ENCODE measurements around the gene GRIK3.
A peak's percentile ranks its signal among the peaks of the same experiment; 100 is the strongest.

The GRIK3 gene

GRCh38 chr1:36855699-36856494 is 178.4 kb downstream of the GRIK3 start:
- Histone ChIP-seq H3K27ac (ENCODE audit: low read length) (no peak overlapping the region), H3K4me3 (ENCODE audit: low read length) (no peak overlapping the region), H3K9ac (ENCODE audit: low read length) (no peak overlapping the region), H3K9me3 (ENCODE audit: control insufficient read depth, low read depth, low read length) (no peaks in the 10 kb centered on the region), H3K36me3 (ENCODE audit: control insufficient read depth, low read depth, low read length) (no peaks in the 10 kb centered on the region), H3K27me3 (ENCODE audit: control insufficient read depth, insufficient read depth, low read length) (no peaks in the 10 kb centered on the region), H3K4me1 (ENCODE audit: control insufficient read depth, low read depth, low read length) (peaks cover 9% of the 10 kb centered on the region)

DNA sequence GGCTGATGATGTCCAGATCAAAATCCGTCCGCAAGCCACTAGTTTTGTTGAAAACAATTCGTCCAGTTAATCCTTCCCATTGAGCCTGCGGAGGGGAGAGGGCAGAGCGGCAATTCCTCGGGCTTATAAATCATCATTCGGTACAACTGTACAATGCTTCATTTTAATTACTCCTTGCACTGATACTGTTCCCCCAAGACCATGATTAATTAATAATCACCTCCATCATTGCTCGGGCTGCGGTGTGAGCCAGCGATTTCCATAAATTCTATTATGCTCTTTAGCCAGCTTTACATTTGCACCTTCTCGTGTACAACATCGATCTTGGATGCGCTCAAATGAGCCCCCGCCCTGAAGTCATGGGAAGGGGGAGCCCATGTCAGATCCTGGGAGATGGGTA is 180.7 kb downstream of the GRIK3 start:
- Histone ChIP-seq H3K9ac (ENCODE audit: low read length) (no peak overlapping the region), H3K9me3 (ENCODE audit: control insufficient read depth, low read depth, low read length) (no peaks in the 10 kb centered on the region), H3K4me1 (ENCODE audit: control insufficient read depth, low read depth, low read length) (peaks cover 11% of the 10 kb centered on the region), H3K27me3 (ENCODE audit: control insufficient read depth, insufficient read depth, low read length) (no peaks in the 10 kb centered on the region), H3K4me3 (ENCODE audit: low read length) (no peak overlapping the region), H3K27ac (ENCODE audit: low read length) (no peak overlapping the region), H3K36me3 (ENCODE audit: control insufficient read depth, low read depth, low read length) (no peaks in the 10 kb centered on the region)

DNA sequence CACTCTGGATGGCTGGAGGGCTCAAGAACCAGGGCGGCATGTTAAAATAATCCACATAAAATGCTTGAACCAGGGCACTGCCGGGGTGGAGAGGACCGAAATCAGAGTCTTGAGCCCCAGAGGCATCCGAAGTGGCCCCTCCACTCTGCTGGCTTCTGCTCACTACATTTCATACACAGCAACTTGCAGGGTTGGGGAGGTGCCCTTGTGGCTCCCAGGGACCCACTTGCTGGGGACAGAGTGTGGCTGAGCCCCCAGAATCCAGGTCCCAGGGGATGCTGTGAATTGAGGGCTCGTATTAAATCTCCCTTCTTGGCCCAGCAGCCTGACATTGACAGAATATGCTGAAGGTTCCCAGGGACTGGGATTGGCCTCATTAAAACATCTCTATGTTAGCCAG is 181.7 kb downstream of the GRIK3 start:
- H3K9me3 ChIP-seq (ENCODE audit: control insufficient read depth, low read depth, low read length), result no peaks in the 10 kb centered on the region
- no peak overlapping the region for H3K9ac ChIP-seq (ENCODE audit: low read length)
- no peaks in the 10 kb centered on the region for H3K27me3 ChIP-seq (ENCODE audit: control insufficient read depth, insufficient read depth, low read length)
- H3K36me3 ChIP-seq (ENCODE audit: control insufficient read depth, low read depth, low read length), result no peaks in the 10 kb centered on the region
- peaks cover 18% of the 10 kb centered on the region for H3K4me1 ChIP-seq (ENCODE audit: control insufficient read depth, low read depth, low read length)
- H3K4me3 ChIP-seq (ENCODE audit: low read length), result no peak overlapping the region
- H3K27ac ChIP-seq (ENCODE audit: low read length), result no peak overlapping the region

GRCh38 chr1:36851595-36851994 is 182.7 kb downstream of the GRIK3 start:
- Histone ChIP-seq H3K36me3 (ENCODE audit: control insufficient read depth, low read depth, low read length) (no peaks in the 10 kb centered on the region), H3K4me3 (ENCODE audit: low read length) (no peak overlapping the region), H3K4me1 (ENCODE audit: control insufficient read depth, low read depth, low read length) (peaks cover 28% of the 10 kb centered on the region), H3K9me3 (ENCODE audit: control insufficient read depth, low read depth, low read length) (no peaks in the 10 kb centered on the region), H3K27ac (ENCODE audit: low read length) (no peak overlapping the region), H3K27me3 (ENCODE audit: control insufficient read depth, insufficient read depth, low read length) (no peaks in the 10 kb centered on the region), H3K9ac (ENCODE audit: low read length) (no peak overlapping the region)

GRCh38 chr1:36851087-36851486 is 183.2 kb downstream of the GRIK3 start:
- Histone ChIP-seq H3K27me3 (ENCODE audit: control insufficient read depth, insufficient read depth, low read length) (no peaks in the 10 kb centered on the region), H3K9ac (ENCODE audit: low read length) (no peak overlapping the region), H3K9me3 (ENCODE audit: control insufficient read depth, low read depth, low read length) (no peaks in the 10 kb centered on the region), H3K4me1 (ENCODE audit: control insufficient read depth, low read depth, low read length) (peaks cover 31% of the 10 kb centered on the region), H3K4me3 (ENCODE audit: low read length) (no peak overlapping the region), H3K27ac (ENCODE audit: low read length) (no peak overlapping the region), H3K36me3 (ENCODE audit: control insufficient read depth, low read depth, low read length) (no peaks in the 10 kb centered on the region)

DNA sequence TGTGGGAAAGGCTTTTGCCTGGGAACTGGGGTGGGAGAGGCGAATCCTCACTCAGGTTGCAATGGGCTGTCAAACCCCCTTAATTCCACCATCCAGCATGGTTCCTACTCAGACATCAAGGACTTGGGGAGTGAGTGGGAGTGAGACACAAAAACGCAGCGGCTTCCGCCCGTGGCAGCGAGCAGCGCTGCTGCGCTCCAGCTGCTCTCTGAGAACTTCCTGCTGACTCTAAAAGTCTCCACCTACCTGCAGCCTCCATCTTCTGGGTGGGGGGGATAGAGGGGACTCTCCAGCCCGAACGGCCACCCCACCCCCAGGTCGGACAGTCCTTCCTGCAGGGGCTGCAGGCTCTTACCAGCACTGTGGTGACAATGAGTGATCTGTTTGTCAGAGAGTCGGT is 184.4 kb downstream of the GRIK3 start:
- Histone ChIP-seq H3K27ac (ENCODE audit: low read length) (no peak overlapping the region), H3K9ac (ENCODE audit: low read length) (no peak overlapping the region), H3K36me3 (ENCODE audit: control insufficient read depth, low read depth, low read length) (no peaks in the 10 kb centered on the region), H3K9me3 (ENCODE audit: control insufficient read depth, low read depth, low read length) (no peaks in the 10 kb centered on the region), H3K4me1 (ENCODE audit: control insufficient read depth, low read depth, low read length) (peaks cover 24% of the 10 kb centered on the region), H3K27me3 (ENCODE audit: control insufficient read depth, insufficient read depth, low read length) (no peaks in the 10 kb centered on the region), H3K4me3 (ENCODE audit: low read length) (no peak overlapping the region)

DNA sequence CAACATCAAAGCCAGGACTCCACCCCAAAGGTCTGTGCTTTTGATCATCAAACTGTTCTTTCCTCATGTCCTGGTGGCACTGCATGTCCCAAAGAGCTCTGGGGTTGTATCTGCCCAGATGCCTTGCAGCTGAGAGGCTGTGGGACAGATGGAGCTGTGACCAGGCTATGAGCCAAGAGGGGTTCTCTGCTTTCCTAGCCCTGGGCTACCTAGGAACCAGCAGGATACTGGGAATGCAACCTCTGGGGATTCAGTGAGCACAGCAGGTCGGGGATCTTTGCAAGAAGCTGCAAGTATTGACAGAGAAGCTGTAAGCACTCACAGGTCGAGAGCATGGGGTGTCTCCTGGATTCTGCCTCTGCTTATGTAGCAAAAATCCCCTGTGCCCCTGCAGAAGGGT is 186.6 kb downstream of the GRIK3 start:
- Histone ChIP-seq H3K4me1 (ENCODE audit: control insufficient read depth, low read depth, low read length) (peaks cover 22% of the 10 kb centered on the region), H3K27ac (ENCODE audit: low read length) (no peak overlapping the region), H3K36me3 (ENCODE audit: control insufficient read depth, low read depth, low read length) (no peaks in the 10 kb centered on the region), H3K9me3 (ENCODE audit: control insufficient read depth, low read depth, low read length) (no peaks in the 10 kb centered on the region), H3K9ac (ENCODE audit: low read length) (no peak overlapping the region), H3K4me3 (ENCODE audit: low read length) (peak overlapping the region; percentile 25), H3K27me3 (ENCODE audit: control insufficient read depth, insufficient read depth, low read length) (no peaks in the 10 kb centered on the region)

DNA sequence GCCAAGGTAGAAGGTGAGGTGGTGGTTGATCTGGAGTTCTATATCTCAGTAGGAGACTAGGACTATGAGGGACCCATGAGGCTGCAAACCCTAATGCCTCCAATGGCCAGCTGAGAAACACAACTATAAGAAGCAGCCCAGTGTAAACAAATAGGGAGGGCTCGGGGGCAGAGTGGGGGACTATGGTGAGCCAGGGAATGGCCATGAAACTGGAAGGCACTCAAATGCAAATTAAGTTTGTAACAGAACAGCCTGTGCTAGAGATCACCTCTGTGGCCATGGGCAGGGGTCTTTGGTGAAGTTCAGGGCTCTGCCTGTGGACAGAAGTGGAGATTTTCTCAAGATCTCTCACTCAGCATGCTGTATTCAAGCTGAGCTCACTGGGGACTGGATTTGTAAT is 187.1 kb downstream of the GRIK3 start:
- Histone ChIP-seq H3K36me3 (ENCODE audit: control insufficient read depth, low read depth, low read length) (no peaks in the 10 kb centered on the region), H3K27me3 (ENCODE audit: control insufficient read depth, insufficient read depth, low read length) (no peaks in the 10 kb centered on the region), H3K4me1 (ENCODE audit: control insufficient read depth, low read depth, low read length) (peaks cover 27% of the 10 kb centered on the region), H3K9ac (ENCODE audit: low read length) (no peak overlapping the region), H3K27ac (ENCODE audit: low read length) (no peak overlapping the region), H3K9me3 (ENCODE audit: control insufficient read depth, low read depth, low read length) (no peaks in the 10 kb centered on the region), H3K4me3 (ENCODE audit: low read length) (no peak overlapping the region)

GRCh38 chr1:36846357-36846756 is 188.0 kb downstream of the GRIK3 start:
- H3K27me3 ChIP-seq (ENCODE audit: control insufficient read depth, insufficient read depth, low read length), result no peaks in the 10 kb centered on the region
- peaks cover 33% of the 10 kb centered on the region for H3K4me1 ChIP-seq (ENCODE audit: control insufficient read depth, low read depth, low read length)
- H3K36me3 ChIP-seq (ENCODE audit: control insufficient read depth, low read depth, low read length), result no peaks in the 10 kb centered on the region
- H3K27ac ChIP-seq (ENCODE audit: low read length), result no peak overlapping the region
- no peak overlapping the region for H3K4me3 ChIP-seq (ENCODE audit: low read length)
- no peak overlapping the region for H3K9ac ChIP-seq (ENCODE audit: low read length)
- H3K9me3 ChIP-seq (ENCODE audit: control insufficient read depth, low read depth, low read length), result no peaks in the 10 kb centered on the region

- Histone ChIP-seq H3K36me3 (ENCODE audit: control insufficient read depth, low read depth, low read length) (no peaks in the 10 kb centered on the region), H3K4me3 (ENCODE audit: low read length) (no peak overlapping the region), H3K27me3 (ENCODE audit: control insufficient read depth, insufficient read depth, low read length) (no peaks in the 10 kb centered on the region), H3K9ac (ENCODE audit: low read length) (no peak overlapping the region), H3K9me3 (ENCODE audit: control insufficient read depth, low read depth, low read length) (no peaks in the 10 kb centered on the region), H3K27ac (ENCODE audit: low read length) (no peak overlapping the region), H3K4me1 (ENCODE audit: control insufficient read depth, low read depth, low read length) (peaks cover 33% of the 10 kb centered on the region)
Observed at GRCh38 chr1:36845802-36846201, 188.5 kb downstream of the GRIK3 start.

GRCh38 chr1:36844917-36845316 is 189.4 kb downstream of the GRIK3 start:
- no peaks in the 10 kb centered on the region for H3K27me3 ChIP-seq (ENCODE audit: control insufficient read depth, insufficient read depth, low read length)
- no peaks in the 10 kb centered on the region for H3K9me3 ChIP-seq (ENCODE audit: control insufficient read depth, low read depth, low read length)
- no peak overlapping the region for H3K27ac ChIP-seq (ENCODE audit: low read length)
- no peak overlapping the region for H3K9ac ChIP-seq (ENCODE audit: low read length)
- H3K4me1 ChIP-seq (ENCODE audit: control insufficient read depth, low read depth, low read length), result peaks cover 33% of the 10 kb centered on the region
- no peaks in the 10 kb centered on the region for H3K36me3 ChIP-seq (ENCODE audit: control insufficient read depth, low read depth, low read length)
- H3K4me3 ChIP-seq (ENCODE audit: low read length), result no peak overlapping the region

DNA sequence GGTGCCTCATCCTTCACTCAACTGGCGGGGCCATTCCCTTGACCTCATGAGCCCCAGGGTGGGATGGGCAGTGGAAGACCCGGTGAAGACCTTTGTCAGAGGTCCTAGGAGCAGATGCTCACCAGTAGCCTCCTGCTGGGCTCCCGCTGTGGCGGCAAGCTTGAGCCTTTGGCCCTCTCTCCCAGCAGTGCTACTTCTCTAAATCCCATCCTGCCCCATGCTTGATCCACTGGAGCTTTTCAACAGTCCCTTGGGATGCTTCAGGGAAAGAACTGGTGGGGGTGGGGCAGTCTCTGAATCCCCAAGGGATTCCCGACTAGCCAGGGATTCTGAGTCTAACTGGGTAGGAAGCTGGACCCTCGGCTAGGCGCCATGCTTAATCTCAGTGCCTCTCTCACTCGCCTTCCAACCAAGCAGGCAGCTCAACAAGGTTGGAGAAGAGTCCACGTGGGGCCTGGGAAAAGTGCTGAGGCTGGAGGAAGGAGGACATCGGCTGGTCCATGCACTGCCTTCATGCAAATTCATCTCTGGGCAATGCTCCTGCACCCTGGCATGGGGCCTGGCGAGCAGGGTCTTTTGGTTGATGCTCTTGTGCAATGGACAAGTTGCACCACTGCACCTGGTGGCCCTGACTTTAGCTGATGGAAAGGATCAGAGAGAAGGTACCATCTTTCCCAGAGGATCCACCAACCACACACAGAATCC is 190.3 kb downstream of the GRIK3 start:
- Histone ChIP-seq H3K9ac (ENCODE audit: low read length) (no peak overlapping the region), H3K27me3 (ENCODE audit: control insufficient read depth, insufficient read depth, low read length) (no peaks in the 10 kb centered on the region), H3K27ac (ENCODE audit: low read length) (no peak overlapping the region), H3K36me3 (ENCODE audit: control insufficient read depth, low read depth, low read length) (no peaks in the 10 kb centered on the region), H3K4me3 (ENCODE audit: low read length) (no peak overlapping the region), H3K4me1 (ENCODE audit: control insufficient read depth, low read depth, low read length) (peaks cover 33% of the 10 kb centered on the region), H3K9me3 (ENCODE audit: control insufficient read depth, low read depth, low read length) (no peaks in the 10 kb centered on the region)
